Measurements from ENCODE around the gene OR2L5. TPM values are rescaled to one million over a fixed set of nuclear protein-coding genes. Genes with fewer than 3 reads are reported as not detected.

Gene OR2L5
- total RNA-seq, 1 experiment from 2014 or later = not detected

DNA sequence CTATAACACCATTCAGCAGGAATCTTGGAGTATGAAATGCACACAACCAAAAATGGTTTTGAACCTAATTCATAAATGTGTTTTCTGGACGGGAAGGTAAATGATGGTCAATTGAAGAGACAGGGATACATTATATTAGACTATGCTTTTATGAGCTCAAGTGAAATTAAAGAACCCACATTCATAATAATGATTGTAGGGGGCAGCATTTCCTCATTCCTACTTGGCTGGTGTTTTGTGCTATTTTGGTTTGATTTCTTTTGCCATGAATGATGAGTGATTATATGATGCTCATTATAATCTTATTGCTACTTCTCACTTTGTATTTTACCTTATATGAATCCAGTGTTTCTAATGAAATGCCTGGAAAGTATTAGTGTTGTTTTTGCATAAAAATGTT lies 33.5 kb downstream of the OR2L5 start:
- Histone ChIP-seq H3K27me3 (ENCODE audit: insufficient read depth, low read length) (no peaks in the 10 kb centered on the region), H3K4me2 (ENCODE audit: low read length) (no peak overlapping the region), H3K79me2 (ENCODE audit: insufficient read depth, low read length) (no peaks in the 10 kb centered on the region), H3K27ac (ENCODE audit: low read depth, low read length) (no peak overlapping the region), H3K9ac (ENCODE audit: low read length) (no peak overlapping the region), H3K9me3 (ENCODE audit: control insufficient read depth in 1 of 2, insufficient read depth in 1 of 2, low read depth in 1 of 2, low read length in 2 of 2) (peaks cover 0 to 12% of the 10 kb centered on the region in 2 experiments; a peak in 2 of 4 replicates), H3K4me3 (replicated peaks in 1 of 2; ENCODE audit: low read depth in 1 of 2, low read length in 2 of 2) (no peak overlapping the region), H3K36me3 (ENCODE audit: control insufficient read depth in 1 of 2, insufficient read depth in 2 of 2, low read length in 2 of 2) (no peaks in the 10 kb centered on the region), H4K20me1 (ENCODE audit: insufficient read depth) (no peaks in the 10 kb centered on the region), H3K4me1 (ENCODE audit: control insufficient read depth in 1 of 2, insufficient read depth in 2 of 2, low read length in 2 of 2) (no peaks in the 10 kb centered on the region), H2AFZ (ENCODE audit: low read depth, low read length, poor library complexity, severe bottlenecking) (no peak overlapping the region), H3K9me2 (ENCODE audit: insufficient read depth) (no peaks in the 10 kb centered on the region)
- BruUV-seq (replicated peaks) = no TSS peak
- RAD21 ChIA-PET (ENCODE audit: low non-redundant PET in 1 of 2, low total read pairs in 2 of 2, uncharacterized antibody in 2 of 2, unreplicated experiment in 2 of 2) = no interaction called here
- POLR2A ChIA-PET = no interaction called here
- CTCF ChIA-PET = no interaction called here
- intact Hi-C loops (cut with micrococcal nuclease) = no loop called here
- ATAC-seq (no peak), DNase-seq (ENCODE audit: low read depth, low spot score) (no peak)
- TF ChIP-seq CEBPB (IDR thresholded peaks at IDR 0.05; ENCODE audit: low read depth) (no peak), EGR1 (IDR thresholded peaks at IDR 0.05; ENCODE audit: low read depth) (no peak), ZFX (IDR thresholded peaks at IDR 0.05) (no peak), EZH2 (IDR thresholded peaks at IDR 0.05) (no peak), FOSL1 (IDR thresholded peaks at IDR 0.05; ENCODE audit: low read depth) (no peak), CBX3 (IDR thresholded peaks at IDR 0.05; ENCODE audit: low read depth) (no peak), YY1 (IDR thresholded peaks at IDR 0.05; ENCODE audit: extremely low read depth, insufficient replicate concordance, low read depth, low read length) (no peak), SRF (IDR thresholded peaks at IDR 0.05; ENCODE audit: low read depth) (no peak), SP1 (IDR thresholded peaks at IDR 0.05; ENCODE audit: low read depth) (no peak), ELF1 (IDR thresholded peaks at IDR 0.05; ENCODE audit: borderline replicate concordance, low read depth) (no peak)
- TF ChIP-seq, protein P1, sequence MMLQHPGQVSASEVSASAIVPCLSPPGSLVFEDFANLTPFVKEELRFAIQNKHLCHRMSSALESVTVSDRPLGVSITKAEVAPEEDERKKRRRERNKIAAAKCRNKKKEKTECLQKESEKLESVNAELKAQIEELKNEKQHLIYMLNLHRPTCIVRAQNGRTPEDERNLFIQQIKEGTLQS (IDR thresholded peaks at IDR 0.05) = no peak
- TF ChIP-seq, protein P2, sequence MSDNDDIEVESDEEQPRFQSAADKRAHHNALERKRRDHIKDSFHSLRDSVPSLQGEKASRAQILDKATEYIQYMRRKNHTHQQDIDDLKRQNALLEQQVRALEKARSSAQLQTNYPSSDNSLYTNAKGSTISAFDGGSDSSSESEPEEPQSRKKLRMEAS (IDR thresholded peaks at IDR 0.05) = no peak
- TF ChIP-seq, protein P3, sequence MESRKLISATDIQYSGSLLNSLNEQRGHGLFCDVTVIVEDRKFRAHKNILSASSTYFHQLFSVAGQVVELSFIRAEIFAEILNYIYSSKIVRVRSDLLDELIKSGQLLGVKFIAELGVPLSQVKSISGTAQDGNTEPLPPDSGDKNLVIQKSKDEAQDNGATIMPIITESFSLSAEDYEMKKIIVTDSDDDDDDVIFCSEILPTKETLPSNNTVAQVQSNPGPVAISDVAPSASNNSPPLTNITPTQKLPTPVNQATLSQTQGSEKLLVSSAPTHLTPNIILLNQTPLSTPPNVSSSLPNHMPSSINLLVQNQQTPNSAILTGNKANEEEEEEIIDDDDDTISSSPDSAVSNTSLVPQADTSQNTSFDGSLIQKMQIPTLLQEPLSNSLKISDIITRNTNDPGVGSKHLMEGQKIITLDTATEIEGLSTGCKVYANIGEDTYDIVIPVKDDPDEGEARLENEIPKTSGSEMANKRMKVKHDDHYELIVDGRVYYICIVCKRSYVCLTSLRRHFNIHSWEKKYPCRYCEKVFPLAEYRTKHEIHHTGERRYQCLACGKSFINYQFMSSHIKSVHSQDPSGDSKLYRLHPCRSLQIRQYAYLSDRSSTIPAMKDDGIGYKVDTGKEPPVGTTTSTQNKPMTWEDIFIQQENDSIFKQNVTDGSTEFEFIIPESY (IDR thresholded peaks at IDR 0.05; ENCODE audit: extremely low read depth, insufficient replicate concordance, low read length) = no peak
- TF ChIP-seq, protein P4, sequence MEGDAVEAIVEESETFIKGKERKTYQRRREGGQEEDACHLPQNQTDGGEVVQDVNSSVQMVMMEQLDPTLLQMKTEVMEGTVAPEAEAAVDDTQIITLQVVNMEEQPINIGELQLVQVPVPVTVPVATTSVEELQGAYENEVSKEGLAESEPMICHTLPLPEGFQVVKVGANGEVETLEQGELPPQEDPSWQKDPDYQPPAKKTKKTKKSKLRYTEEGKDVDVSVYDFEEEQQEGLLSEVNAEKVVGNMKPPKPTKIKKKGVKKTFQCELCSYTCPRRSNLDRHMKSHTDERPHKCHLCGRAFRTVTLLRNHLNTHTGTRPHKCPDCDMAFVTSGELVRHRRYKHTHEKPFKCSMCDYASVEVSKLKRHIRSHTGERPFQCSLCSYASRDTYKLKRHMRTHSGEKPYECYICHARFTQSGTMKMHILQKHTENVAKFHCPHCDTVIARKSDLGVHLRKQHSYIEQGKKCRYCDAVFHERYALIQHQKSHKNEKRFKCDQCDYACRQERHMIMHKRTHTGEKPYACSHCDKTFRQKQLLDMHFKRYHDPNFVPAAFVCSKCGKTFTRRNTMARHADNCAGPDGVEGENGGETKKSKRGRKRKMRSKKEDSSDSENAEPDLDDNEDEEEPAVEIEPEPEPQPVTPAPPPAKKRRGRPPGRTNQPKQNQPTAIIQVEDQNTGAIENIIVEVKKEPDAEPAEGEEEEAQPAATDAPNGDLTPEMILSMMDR (IDR thresholded peaks at IDR 0.05 in 2 of 3, conservative IDR thresholded peaks at IDR 0.05 in 1 of 3; ENCODE audit: borderline replicate concordance in 1 of 3, insufficient read depth in 1 of 3, low read depth in 2 of 3, low read length in 2 of 3) = no peak
